Vagina (tissue), 2 donors: ENCODE measurements around the gene TFF1. TPM values are rescaled to one million over a fixed set of nuclear protein-coding genes. Genes with fewer than 3 reads are reported as not detected.

ENCODE experiments used
- DNase-seq, 2 donors: peaks; one replicate each; pipeline ENCODE4 v3.0.0-alpha.2; 2017; ENCODE audit errors: extremely low spot score in 2 of 2
- H3K27ac ChIP-seq: fragments of 200-600 bp; sonication (generic); one replicate; pipeline ENCODE4 v1.5.1; 2019
- H3K27me3 ChIP-seq: fragments of 200-600 bp; sonication (generic); one replicate; pipeline ENCODE4 v1.5.1; 2019
- H3K36me3 ChIP-seq, 2 donors: fragments of 200-600 bp; sonication (generic); one replicate each; pipeline ENCODE4 v1.5.1; 2017 to 2019
- H3K4me1 ChIP-seq: fragments of 200-600 bp; sonication (generic); one replicate; pipeline ENCODE4 v1.5.1; 2019
- H3K4me3 ChIP-seq, 2 donors: fragments of 200-600 bp; sonication (generic); 1 replicate in 1 of 2; 2 replicates in 1 of 2; pipeline ENCODE4 v1.5.1; 2016 to 2019
- H3K9me3 ChIP-seq: fragments of 200-600 bp; sonication (generic); one replicate; pipeline ENCODE4 v1.5.1; 2019
- CTCF ChIP-seq, 3 experiments: fragments of 450-650 bp in 2 of 3; fragments of 200-600 bp in 1 of 3; sonication (generic) in 1 of 3; IDR thresholded peaks; one replicate each; pipeline ENCODE4 v1.5.1; 2017 to 2019; ENCODE audit warnings: antibody characterized with exemption in 3 of 3, mild to moderate bottlenecking in 2 of 3, moderate library complexity in 2 of 3
- POLR2A ChIP-seq, 2 donors: fragments of 450-650 bp; IDR thresholded peaks; one replicate each; pipeline ENCODE4 v1.6.1; 2017; ENCODE audit warnings: antibody characterized with exemption in 2 of 2, mild to moderate bottlenecking in 2 of 2, moderate library complexity in 2 of 2
- POLR2AphosphoS5 ChIP-seq, 2 donors: sonication (generic); formaldehyde crosslinking; IDR thresholded peaks; one replicate each; pipeline ENCODE4 v1.9.0; 2017; ENCODE audit warnings: antibody characterized with exemption in 2 of 2, mild to moderate bottlenecking in 2 of 2, low read depth in 1 of 2; ENCODE audit not compliant: insufficient read depth in 1 of 2
- intact Hi-C: fragments of 100-400 bp; cut with DNase I; formaldehyde crosslinking; loops from one replicate; pipeline ENCODE4 v1.15.1; 2023
- total RNA-seq: library from RNA; depleted of rRNA; stranded (reverse); fragments of >200 nt; gene quantifications from one replicate; pipeline ENCODE4 v1.2.3, GENCODE V29; 2016

TFF1 gene
- total RNA-seq, 1 donor from 2014 or later = not detected

- intact Hi-C loops = no loop called here
Observed at GRCh38 chr21:42369821-42370220, 3.5 kb upstream of the TFF1 start.

DNA sequence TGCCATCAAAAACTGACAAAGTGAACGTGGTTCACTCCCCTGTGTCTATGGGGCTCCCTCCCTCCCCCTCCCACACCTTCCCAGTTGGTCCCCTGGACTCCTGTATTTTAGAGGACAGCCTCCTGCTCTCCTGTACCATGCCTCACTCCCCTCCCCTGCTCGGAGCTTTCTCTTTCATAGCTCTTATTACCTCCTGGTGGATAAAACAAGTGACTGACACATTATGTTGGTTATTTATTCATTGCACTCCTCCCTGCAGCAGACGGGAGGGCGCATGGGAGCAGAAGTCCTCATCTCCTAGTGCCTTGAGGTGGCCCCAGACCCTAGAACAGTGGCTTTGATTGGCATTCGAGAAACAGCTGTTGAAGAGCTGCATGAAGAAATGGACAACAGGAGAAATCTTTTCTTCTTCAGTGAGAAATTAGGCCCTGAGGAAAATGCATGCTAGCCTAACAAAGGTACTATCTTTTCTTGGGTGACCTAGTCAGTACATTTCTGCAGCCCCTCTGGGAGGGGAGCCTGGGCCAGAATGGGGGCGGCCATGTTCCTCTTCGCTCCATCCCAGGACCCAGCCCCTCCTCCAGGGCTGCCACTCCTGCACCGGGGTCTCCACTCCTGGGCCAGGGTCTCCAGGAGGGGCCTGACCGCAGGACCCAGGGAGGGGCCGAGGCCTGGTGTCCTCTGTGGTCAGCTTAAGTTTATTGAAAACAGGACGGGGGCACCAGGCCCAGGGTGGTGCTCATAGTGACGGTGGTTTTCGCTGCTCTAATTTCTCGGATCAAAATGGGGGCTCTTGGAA lies 1.2 kb upstream of the TFF1 start:
- no peaks in the 10 kb centered on the region for H3K4me1 ChIP-seq
- no peak overlapping the region for H3K4me3 ChIP-seq
- H3K9me3 ChIP-seq = no peaks in the 10 kb centered on the region
- no peak for DNase-seq
- no peak overlapping the region for H3K27ac ChIP-seq
- intact Hi-C loops = no loop called here
- H3K27me3 ChIP-seq = no peaks in the 10 kb centered on the region
- TF ChIP-seq CTCF (IDR thresholded peaks at IDR 0.05) = no peak
- no peak for TF ChIP-seq POLR2AphosphoS5 (IDR thresholded peaks at IDR 0.05; ENCODE audit: insufficient read depth in 1 of 2, low read depth in 1 of 2)
- no peak for TF ChIP-seq POLR2A (IDR thresholded peaks at IDR 0.05)
- no peaks in the 10 kb centered on the region for H3K36me3 ChIP-seq

More at GRCh38 chr21:42369821-42370220, 3.5 kb upstream of the TFF1 start:
- Histone ChIP-seq H3K4me1 (no peaks in the 10 kb centered on the region), H3K9me3 (no peaks in the 10 kb centered on the region), H3K27me3 (no peaks in the 10 kb centered on the region), H3K36me3 (no peaks in the 10 kb centered on the region), H3K27ac (no peak overlapping the region), H3K4me3 (no peak overlapping the region)
- TF ChIP-seq POLR2AphosphoS5 (IDR thresholded peaks at IDR 0.05; ENCODE audit: insufficient read depth in 1 of 2, low read depth in 1 of 2) (no peak), CTCF (IDR thresholded peaks at IDR 0.05) (no peak), POLR2A (IDR thresholded peaks at IDR 0.05) (no peak)
- DNase-seq = no peak

DNA sequence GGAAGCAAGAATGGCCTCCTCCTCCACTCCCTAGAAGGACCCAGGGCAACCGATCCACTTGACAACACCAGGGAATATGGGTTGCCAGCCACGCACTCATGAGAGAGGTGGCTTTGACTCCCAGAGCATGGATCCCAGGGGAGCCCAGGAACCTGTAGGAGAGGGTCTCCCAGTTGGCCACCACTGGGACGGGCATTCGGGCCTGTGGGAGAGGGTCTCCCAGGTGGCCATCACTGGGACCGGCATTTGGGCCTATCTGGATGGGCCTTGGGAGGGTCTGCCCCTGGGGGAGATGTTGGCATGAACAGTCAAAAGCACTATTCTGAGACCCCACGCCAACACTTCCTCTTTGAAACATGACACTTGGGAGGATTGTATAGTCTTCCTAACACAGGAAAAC lies 565 bp downstream of the TFF1 start:
- Histone ChIP-seq H3K4me1 (no peaks in the 10 kb centered on the region), H3K36me3 (no peaks in the 10 kb centered on the region), H3K27me3 (no peaks in the 10 kb centered on the region), H3K27ac (no peak overlapping the region), H3K4me3 (no peak overlapping the region), H3K9me3 (no peaks in the 10 kb centered on the region)
- TF ChIP-seq POLR2A (IDR thresholded peaks at IDR 0.05) (no peak), POLR2AphosphoS5 (IDR thresholded peaks at IDR 0.05; ENCODE audit: insufficient read depth in 1 of 2, low read depth in 1 of 2) (no peak), CTCF (IDR thresholded peaks at IDR 0.05) (no peak)
- intact Hi-C loops = no loop called here
- DNase-seq = no peak

- H3K27ac ChIP-seq = no peak overlapping the region
- H3K4me1 ChIP-seq = no peaks in the 10 kb centered on the region
- no peak for DNase-seq
- TF ChIP-seq CTCF (IDR thresholded peaks at IDR 0.05) (no peak), POLR2AphosphoS5 (IDR thresholded peaks at IDR 0.05; ENCODE audit: insufficient read depth in 1 of 2, low read depth in 1 of 2) (no peak), POLR2A (IDR thresholded peaks at IDR 0.05) (no peak)
- H3K36me3 ChIP-seq = no peaks in the 10 kb centered on the region
- no peak overlapping the region for H3K4me3 ChIP-seq
- no peaks in the 10 kb centered on the region for H3K27me3 ChIP-seq
- no peaks in the 10 kb centered on the region for H3K9me3 ChIP-seq
- intact Hi-C loops = no loop called here
Observed at GRCh38 chr21:42364304-42364865, 1.9 kb downstream of the TFF1 start.

DNA sequence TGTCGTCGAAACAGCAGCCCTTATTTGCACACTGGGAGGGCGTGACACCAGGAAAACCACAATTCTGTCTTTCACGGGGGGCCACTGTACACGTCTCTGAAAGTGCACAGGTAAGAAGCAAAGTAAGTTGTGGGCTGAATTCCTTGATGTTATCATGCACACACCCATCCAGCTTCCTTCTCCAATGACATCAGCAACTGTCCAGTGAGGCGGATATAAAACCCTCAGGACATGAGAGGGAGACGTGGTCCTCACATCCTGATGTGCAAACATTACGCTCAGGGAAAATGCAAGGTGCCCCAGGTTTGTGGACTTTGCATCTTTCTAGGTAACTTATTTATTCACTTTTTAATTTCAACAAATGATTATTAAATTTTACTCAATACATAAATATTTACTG lies 3.0 kb downstream of the TFF1 start:
- TF ChIP-seq POLR2AphosphoS5 (IDR thresholded peaks at IDR 0.05; ENCODE audit: insufficient read depth in 1 of 2, low read depth in 1 of 2) = no peak
- no peak for TF ChIP-seq CTCF (IDR thresholded peaks at IDR 0.05)
- no peak for TF ChIP-seq POLR2A (IDR thresholded peaks at IDR 0.05)
- Histone ChIP-seq H3K27ac (no peak overlapping the region), H3K4me1 (no peaks in the 10 kb centered on the region), H3K27me3 (no peaks in the 10 kb centered on the region), H3K9me3 (no peaks in the 10 kb centered on the region), H3K36me3 (no peaks in the 10 kb centered on the region), H3K4me3 (no peak overlapping the region)
- intact Hi-C loops = no loop called here
- no peak for DNase-seq
